GM23248 (cell line): ENCODE measurements around the gene CRYBA4. TPM values are rescaled to one million over a fixed set of nuclear protein-coding genes. Genes with fewer than 3 reads are reported as not detected.
A peak's percentile ranks its signal among the peaks of the same experiment; 100 is the strongest.

ENCODE experiments used
- DNase-seq: peaks from one replicate; pipeline ENCODE4 v3.0.0-alpha.2; 2015
- H2AFZ ChIP-seq: fragments of 200-600 bp; sonication (generic); 2 replicates; pipeline ENCODE4 v1.6.1; 2016; ENCODE audit warnings: antibody characterized with exemption
- H3F3A ChIP-seq: fragments of 200-600 bp; sonication (generic); 2 replicates; pipeline ENCODE4 v1.6.1; 2016; ENCODE audit warnings: mild to moderate bottlenecking, antibody characterized with exemption, mixed run types; ENCODE audit not compliant: insufficient read depth
- H3K27ac ChIP-seq: fragments of 200-600 bp; sonication (generic); 2 replicates; pipeline ENCODE4 v1.5.1; 2016; ENCODE audit warnings: mild to moderate bottlenecking
- H3K27me3 ChIP-seq: fragments of 200-600 bp; sonication (generic); replicated peaks from 2 replicates; pipeline ENCODE4 v1.6.1; 2016; ENCODE audit warnings: mild to moderate bottlenecking; ENCODE audit not compliant: insufficient read depth
- H3K36me3 ChIP-seq: fragments of 200-600 bp; sonication (generic); 2 replicates; pipeline ENCODE4 v1.6.1; 2016; ENCODE audit warnings: low read depth, mild to moderate bottlenecking
- H3K4me1 ChIP-seq: fragments of 200-600 bp; sonication (generic); 2 replicates; pipeline ENCODE4 v1.6.1; 2016; ENCODE audit warnings: mild to moderate bottlenecking; ENCODE audit not compliant: insufficient read depth
- H3K4me2 ChIP-seq: fragments of 200-600 bp; sonication (generic); one replicate; pipeline ENCODE4 v1.6.1; 2016; ENCODE audit warnings: mild to moderate bottlenecking; ENCODE audit not compliant: unreplicated experiment
- H3K4me3 ChIP-seq: fragments of 200-600 bp; sonication (generic); 2 replicates; pipeline ENCODE4 v1.5.1; 2016; ENCODE audit warnings: mild to moderate bottlenecking
- H3K79me2 ChIP-seq: fragments of 200-600 bp; sonication (generic); 2 replicates; pipeline ENCODE4 v1.6.1; 2016; ENCODE audit warnings: mild to moderate bottlenecking; ENCODE audit not compliant: insufficient read depth
- H3K9ac ChIP-seq: fragments of 200-600 bp; sonication (generic); 2 replicates; pipeline ENCODE4 v1.6.1; 2016; ENCODE audit warnings: mild to moderate bottlenecking
- H3K9me2 ChIP-seq: fragments of 200-600 bp; sonication (generic); 2 replicates; pipeline ENCODE4 v1.6.1; 2016; ENCODE audit warnings: mixed run types, mild to moderate bottlenecking, moderate library complexity; ENCODE audit not compliant: insufficient read depth
- H3K9me3 ChIP-seq: fragments of 200-600 bp; sonication (generic); one replicate; pipeline ENCODE4 v1.6.1; 2017; ENCODE audit warnings: low read depth
- H4K20me1 ChIP-seq: fragments of 200-600 bp; sonication (generic); 2 replicates; pipeline ENCODE4 v1.6.0; 2016; ENCODE audit not compliant: insufficient read depth
- EZH2 ChIP-seq: fragments of 200-600 bp; sonication (generic); IDR thresholded peaks from 2 replicates; pipeline ENCODE4 v1.6.1; 2018; ENCODE audit warnings: antibody characterized with exemption, mild to moderate bottlenecking; ENCODE audit not compliant: insufficient read depth, poor library complexity, severe bottlenecking
- EZH2phosphoT487 ChIP-seq: fragments of 200-600 bp; sonication (generic); IDR thresholded peaks from 2 replicates; pipeline ENCODE4 v1.6.1; 2018; ENCODE audit warnings: antibody characterized with exemption, moderate library complexity, mild to moderate bottlenecking, low read depth; ENCODE audit not compliant: insufficient read depth
- WGBS, 2 experiments: methylation state at CpG; one replicate each; pipeline ENCODE4 v1.1.6; 2015 to 2017; ENCODE audit warnings: low lambda C conversion rate in 2 of 2, low coverage in 1 of 2; ENCODE audit errors: missing lambda C conversion rate in 2 of 2; 5-methylcytosine and 5-hydroxymethylcytosine counted together
- in situ Hi-C: fragments of 300-500 bp; cut with MboI; formaldehyde crosslinking; loops from 2 replicates; pipeline ENCODE4 v1.15.0; 2020
- polyA plus RNA-seq: library from polyadenylated mRNA; unstranded; fragments of >200 nt; fragmentation: Nextera tagmentation; extraction: Ambion mirVana; gene quantifications from 2 replicates; pipeline ENCODE4 v1.2.1, GENCODE V29; 2016
- total RNA-seq: library from RNA; depleted of rRNA; stranded (reverse); fragments of >200 nt; shearing (Covaris generic); gene quantifications from 2 replicates; pipeline ENCODE4 v1.2.3, GENCODE V29; 2014

The CRYBA4 gene
- total and polyA plus RNA-seq, 2 experiments from 2014 or later: not detected

GRCh38 chr22:26658161-26658560, 36.4 kb downstream of the CRYBA4 start:
- Histone ChIP-seq H3K4me3 (peak overlapping the region; percentile 59), H3K27me3 (peaks cover 37% of the 10 kb centered on the region), H2AFZ (peak overlapping the region; percentile 63; the same call in 1 of the 2 replicates)

GRCh38 chr22:26658671-26659478, 37.1 kb downstream of the CRYBA4 start:
- Histone ChIP-seq H3K27ac (no peak overlapping the region), H3K27me3 (peaks cover 30% of the 10 kb centered on the region; the same call in 1 of the 2 replicates), H3K79me2 (no peaks in the 10 kb centered on the region), H2AFZ (peak overlapping the region; percentile 63), H3K9ac (peak overlapping the region; percentile 44; the same call in 1 of the 2 replicates), H3K9me2 (no peaks in the 10 kb centered on the region), H3K4me2 (peak overlapping the region; percentile 66), H3K4me1 (peaks cover 10% of the 10 kb centered on the region; the same call in 1 of the 2 replicates), H3F3A (no peaks in the 10 kb centered on the region), H3K4me3 (peak overlapping the region; percentile 59), H3K9me3 (no peaks in the 10 kb centered on the region), H3K36me3 (no peaks in the 10 kb centered on the region), H4K20me1 (no peaks in the 10 kb centered on the region)
- WGBS, 2 experiments: 5 to 6% methylated on average over 27 of the region's 27 CpGs
- peak; percentile 93 for DNase-seq
- TF ChIP-seq EZH2: no peak
- no peak for TF ChIP-seq EZH2phosphoT487
- in situ Hi-C loops: no loop called here

More at GRCh38 chr22:26658161-26658560, 36.4 kb downstream of the CRYBA4 start:
- WGBS, 2 experiments: 2 to 5% methylated on average over 9 to 11 of the region's 11 CpGs
- no peaks in the 10 kb centered on the region for H3K9me2 ChIP-seq
- H3K36me3 ChIP-seq: no peaks in the 10 kb centered on the region
- in situ Hi-C loops: no loop called here
- DNase-seq: peak; percentile 11
- H3K79me2 ChIP-seq: no peaks in the 10 kb centered on the region
- H3K9me3 ChIP-seq: no peaks in the 10 kb centered on the region
- peaks cover 10% of the 10 kb centered on the region; the same call in 1 of the 2 replicates for H3K4me1 ChIP-seq
- H3F3A ChIP-seq: no peaks in the 10 kb centered on the region
- peak overlapping the region; percentile 44; the same call in 1 of the 2 replicates for H3K9ac ChIP-seq
- H3K27ac ChIP-seq: no peak overlapping the region
- no peak for TF ChIP-seq EZH2phosphoT487
- TF ChIP-seq EZH2: no peak
- H3K4me2 ChIP-seq: peak overlapping the region; percentile 66
- no peaks in the 10 kb centered on the region for H4K20me1 ChIP-seq

GRCh38 chr22:26660356-26660755, 38.6 kb downstream of the CRYBA4 start:
- Histone ChIP-seq H3K4me3 (no peak overlapping the region), H3K27ac (no peak overlapping the region), H3K9me3 (no peaks in the 10 kb centered on the region), H3F3A (no peaks in the 10 kb centered on the region), H3K4me2 (no peak overlapping the region), H3K9me2 (no peaks in the 10 kb centered on the region), H3K36me3 (no peaks in the 10 kb centered on the region), H3K4me1 (peaks cover 16% of the 10 kb centered on the region; the same call in 1 of the 2 replicates), H3K27me3 (peaks cover 19% of the 10 kb centered on the region; the same call in 1 of the 2 replicates), H3K79me2 (no peaks in the 10 kb centered on the region), H3K9ac (no peak overlapping the region), H2AFZ (no peak overlapping the region), H4K20me1 (no peaks in the 10 kb centered on the region)
- TF ChIP-seq EZH2 (no peak), EZH2phosphoT487 (no peak)
- DNase-seq: no peak
- in situ Hi-C loops: no loop called here
- 90 to 92% methylated on average over 6 of the region's 6 CpGs for WGBS, 2 experiments

GRCh38 chr22:26660961-26661578, 39.3 kb downstream of the CRYBA4 start:
- Histone ChIP-seq H3K27ac (no peak overlapping the region), H3K79me2 (no peaks in the 10 kb centered on the region), H3K4me2 (no peak overlapping the region), H3K9me2 (no peaks in the 10 kb centered on the region), H3K9me3 (no peaks in the 10 kb centered on the region), H2AFZ (no peak overlapping the region), H3K4me3 (no peak overlapping the region), H3K36me3 (no peaks in the 10 kb centered on the region), H4K20me1 (no peaks in the 10 kb centered on the region), H3F3A (no peaks in the 10 kb centered on the region; the same call in 1 of the 2 replicates), H3K9ac (no peak overlapping the region), H3K4me1 (peaks cover 22% of the 10 kb centered on the region), H3K27me3 (peaks cover 18% of the 10 kb centered on the region; the same call in 1 of the 2 replicates)
- no peak for DNase-seq
- TF ChIP-seq EZH2phosphoT487: no peak
- no peak for TF ChIP-seq EZH2
- 91 to 93% methylated on average over 7 of the region's 7 CpGs for WGBS, 2 experiments
- in situ Hi-C loops: no loop called here
